PC-9 (cell line): Measurements from ENCODE around the gene GCSAML. TPM values are rescaled to one million over a fixed set of nuclear protein-coding genes. Genes with fewer than 3 reads are reported as not detected.

Source experiments
- BruUV-seq: library from RNA; stranded (reverse); fragments of 400-500 nt; replicated peaks from 2 replicates; lab custom pipeline; 2021; lab: Mats Ljungman, UMichigan
- CTCF ChIA-PET: fragments of 300-600 bp; sonication (Branson Sonifier 250); formaldehyde crosslinking; loops from one replicate; lab custom pipeline; 2022; ENCODE audit warnings: antibody characterized with exemption; lab: Charles Lee
- POLR2A ChIA-PET: fragments of 300-600 bp; sonication (Branson Sonifier 250); formaldehyde crosslinking; loops from one replicate; lab custom pipeline; 2022; ENCODE audit warnings: antibody characterized with exemption; ENCODE audit not compliant: unreplicated experiment; lab: Charles Lee
- DNase-seq, 2 experiments: peaks; one replicate each; pipeline versions ENCODE4 v3.0.0 to v3.0.0-alpha.2; 2015 to 2022; ENCODE audit warnings: mixed read lengths in 1 of 2
- H2AFZ ChIP-seq: fragments of 200-600 bp; sonication (generic); 2 replicates; pipeline ENCODE4 v1.8.1; 2017; ENCODE audit warnings: antibody characterized with exemption
- H3F3A ChIP-seq: fragments of 200-600 bp; sonication (generic); 2 replicates; pipeline ENCODE4 v1.8.1; 2017; ENCODE audit warnings: antibody characterized with exemption, mild to moderate bottlenecking, low read depth; ENCODE audit not compliant: insufficient read depth
- H3K27ac ChIP-seq: fragments of 200-600 bp; sonication (generic); 2 replicates; pipeline ENCODE4 v1.6.1; 2016; ENCODE audit warnings: mixed run types
- H3K27me3 ChIP-seq: fragments of 200-600 bp; sonication (generic); 2 replicates; pipeline ENCODE4 v1.6.1; 2016; ENCODE audit warnings: low read depth, mixed run types; ENCODE audit not compliant: insufficient read depth
- H3K36me3 ChIP-seq: fragments of 200-600 bp; sonication (generic); 2 replicates; pipeline ENCODE4 v1.6.1; 2016; ENCODE audit warnings: low read depth, mixed run types
- H3K4me1 ChIP-seq: fragments of 200-600 bp; sonication (generic); replicated peaks from 2 replicates; pipeline ENCODE4 v1.6.1; 2016; ENCODE audit warnings: mixed run types; ENCODE audit not compliant: insufficient read depth
- H3K4me2 ChIP-seq: fragments of 200-600 bp; sonication (generic); 2 replicates; pipeline ENCODE4 v1.6.1; 2017; ENCODE audit warnings: mixed run types
- H3K4me3 ChIP-seq: fragments of 200-600 bp; sonication (generic); 2 replicates; pipeline ENCODE4 v1.6.1; 2016; ENCODE audit warnings: mixed run types
- H3K79me2 ChIP-seq: fragments of 200-600 bp; sonication (generic); 2 replicates; pipeline ENCODE4 v1.6.1; 2017; ENCODE audit warnings: low read depth, mixed run types
- H3K9me2 ChIP-seq: fragments of 200-600 bp; sonication (generic); 2 replicates; pipeline ENCODE4 v1.8.1; 2017; ENCODE audit warnings: mild to moderate bottlenecking; ENCODE audit not compliant: insufficient read depth
- H3K9me3 ChIP-seq: fragments of 200-600 bp; sonication (generic); 2 replicates; pipeline ENCODE4 v1.8.1; 2016; ENCODE audit warnings: low read depth; ENCODE audit not compliant: insufficient read depth
- H4K20me1 ChIP-seq: fragments of 200-600 bp; sonication (generic); 2 replicates; pipeline ENCODE4 v1.8.1; 2017; ENCODE audit not compliant: insufficient read depth
- EZH2 ChIP-seq: fragments of 200-600 bp; sonication (generic); IDR thresholded peaks from 2 replicates; pipeline ENCODE4 v1.8.0; 2017; ENCODE audit warnings: antibody characterized with exemption, low read depth
- intact Hi-C: fragments of 100-400 bp; cut with micrococcal nuclease; formaldehyde crosslinking; loops from one replicate; pipeline ENCODE4 v1.10.0; 2022; ENCODE audit not compliant: unreplicated experiment
- total RNA-seq: library from RNA; stranded (reverse); gene quantifications from 2 replicates; pipeline ENCODE4 v1.2.3, GENCODE V29; 2021
- TF ChIP-seq, protein P1 (sequence below): fragments of 200-600 bp; sonication (generic); conservative IDR thresholded peaks from 2 replicates; pipeline ENCODE4 v1.6.1; 2017; ENCODE audit warnings: mixed run types, antibody characterized with exemption, mild to moderate bottlenecking, moderate library complexity

The GCSAML gene
- total RNA-seq, 1 experiment from 2014 or later = not detected

DNA sequence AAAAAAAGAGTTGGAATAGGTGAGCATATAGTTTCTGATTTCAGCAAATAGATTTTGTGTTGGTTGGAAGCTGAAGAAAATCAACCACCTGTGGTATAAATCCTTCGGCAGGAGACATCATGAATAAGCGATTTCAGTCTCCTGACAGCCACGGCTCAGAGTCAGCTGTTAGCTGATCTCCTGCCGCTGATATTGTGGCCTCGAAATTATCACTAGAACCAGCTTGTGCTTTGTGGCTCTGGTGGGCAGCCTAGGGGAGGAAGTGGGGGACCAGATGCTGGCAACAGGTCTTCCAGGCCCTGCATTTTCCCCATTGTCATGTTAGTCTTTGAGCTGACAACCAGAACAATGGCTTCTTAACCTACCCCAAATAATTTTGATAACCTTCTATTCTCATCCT, 842 bp upstream of the GCSAML start:
- Histone ChIP-seq H3K4me3 (no peak overlapping the region), H3K79me2 (no peaks in the 10 kb centered on the region), H3K9me3 (no peaks in the 10 kb centered on the region), H3K36me3 (no peaks in the 10 kb centered on the region), H3K27ac (no peak overlapping the region), H4K20me1 (no peaks in the 10 kb centered on the region), H3K9me2 (no peaks in the 10 kb centered on the region), H2AFZ (no peak overlapping the region), H3F3A (no peaks in the 10 kb centered on the region), H3K27me3 (peaks cover 17% of the 10 kb centered on the region; the same call in 1 of the 2 replicates), H3K4me1 (no peaks in the 10 kb centered on the region), H3K4me2 (no peak overlapping the region)
- POLR2A ChIA-PET = no interaction called here
- intact Hi-C loops = no loop called here
- CTCF ChIA-PET = no interaction called here
- TF ChIP-seq, protein P1, sequence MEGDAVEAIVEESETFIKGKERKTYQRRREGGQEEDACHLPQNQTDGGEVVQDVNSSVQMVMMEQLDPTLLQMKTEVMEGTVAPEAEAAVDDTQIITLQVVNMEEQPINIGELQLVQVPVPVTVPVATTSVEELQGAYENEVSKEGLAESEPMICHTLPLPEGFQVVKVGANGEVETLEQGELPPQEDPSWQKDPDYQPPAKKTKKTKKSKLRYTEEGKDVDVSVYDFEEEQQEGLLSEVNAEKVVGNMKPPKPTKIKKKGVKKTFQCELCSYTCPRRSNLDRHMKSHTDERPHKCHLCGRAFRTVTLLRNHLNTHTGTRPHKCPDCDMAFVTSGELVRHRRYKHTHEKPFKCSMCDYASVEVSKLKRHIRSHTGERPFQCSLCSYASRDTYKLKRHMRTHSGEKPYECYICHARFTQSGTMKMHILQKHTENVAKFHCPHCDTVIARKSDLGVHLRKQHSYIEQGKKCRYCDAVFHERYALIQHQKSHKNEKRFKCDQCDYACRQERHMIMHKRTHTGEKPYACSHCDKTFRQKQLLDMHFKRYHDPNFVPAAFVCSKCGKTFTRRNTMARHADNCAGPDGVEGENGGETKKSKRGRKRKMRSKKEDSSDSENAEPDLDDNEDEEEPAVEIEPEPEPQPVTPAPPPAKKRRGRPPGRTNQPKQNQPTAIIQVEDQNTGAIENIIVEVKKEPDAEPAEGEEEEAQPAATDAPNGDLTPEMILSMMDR = no peak
- no peak for TF ChIP-seq EZH2
- no TSS peak for BruUV-seq
- no peak for DNase-seq

DNA sequence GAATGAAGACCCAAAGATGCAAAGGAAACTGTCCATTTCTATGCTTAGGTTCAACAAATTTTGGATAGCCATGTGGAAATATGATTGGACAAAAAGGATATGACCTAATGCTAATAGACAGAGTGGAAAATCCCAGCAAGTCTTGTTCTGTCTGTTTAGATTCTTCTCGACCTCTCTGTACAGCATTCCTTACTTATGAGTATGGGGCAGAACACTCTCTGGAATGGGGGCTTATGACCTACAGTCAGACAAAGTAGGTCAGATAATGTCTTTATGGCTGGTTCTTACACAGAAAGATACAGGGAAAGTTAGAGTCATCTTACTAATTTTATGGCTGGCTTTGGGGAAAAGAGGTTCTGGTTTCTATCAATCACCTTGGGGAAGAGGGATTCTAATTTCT, 2.8 kb downstream of the GCSAML start:
- intact Hi-C loops = no loop called here
- Histone ChIP-seq H3K36me3 (no peaks in the 10 kb centered on the region), H4K20me1 (no peaks in the 10 kb centered on the region), H3K4me2 (no peak overlapping the region), H3K9me3 (no peaks in the 10 kb centered on the region), H3K4me1 (no peaks in the 10 kb centered on the region), H3K4me3 (no peak overlapping the region), H3K27ac (no peak overlapping the region), H3F3A (no peaks in the 10 kb centered on the region), H3K79me2 (no peaks in the 10 kb centered on the region), H2AFZ (no peak overlapping the region), H3K27me3 (peaks cover 7% of the 10 kb centered on the region; the same call in 1 of the 2 replicates), H3K9me2 (no peaks in the 10 kb centered on the region)
- DNase-seq = no peak
- TF ChIP-seq, protein P1 = no peak
- no peak for TF ChIP-seq EZH2
- CTCF ChIA-PET = no interaction called here
- BruUV-seq = no TSS peak
- POLR2A ChIA-PET = no interaction called here

DNA sequence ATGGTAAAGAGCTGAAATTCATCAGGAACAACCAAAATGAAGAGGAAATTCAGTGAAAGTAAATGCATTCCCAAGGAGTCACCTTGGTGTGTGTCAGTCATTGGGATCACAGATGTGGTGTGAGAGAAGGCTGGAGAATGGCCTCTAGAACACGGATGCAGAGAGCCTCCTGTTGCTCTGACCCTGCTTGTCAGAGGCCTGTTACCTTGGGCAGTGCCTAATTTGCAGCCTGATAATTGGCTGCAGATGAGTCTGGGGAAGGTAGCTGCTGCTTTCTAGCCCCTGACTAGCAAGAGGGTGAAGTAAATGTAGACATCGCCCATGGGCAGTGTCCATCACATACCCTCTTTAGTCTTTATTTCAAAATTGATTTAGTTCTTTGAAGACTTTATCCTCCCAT, 3.3 kb downstream of the GCSAML start:
- no peaks in the 10 kb centered on the region for H3K9me3 ChIP-seq
- H3K36me3 ChIP-seq = no peaks in the 10 kb centered on the region
- H3K9me2 ChIP-seq = no peaks in the 10 kb centered on the region
- no peak overlapping the region for H3K4me2 ChIP-seq
- DNase-seq = no peak
- no peak overlapping the region for H2AFZ ChIP-seq
- H3K27me3 ChIP-seq = peaks cover 7% of the 10 kb centered on the region; the same call in 1 of the 2 replicates
- BruUV-seq = no TSS peak
- no peaks in the 10 kb centered on the region for H3K4me1 ChIP-seq
- no peak overlapping the region for H3K27ac ChIP-seq
- H3F3A ChIP-seq = no peaks in the 10 kb centered on the region
- TF ChIP-seq EZH2 = no peak
- TF ChIP-seq, protein P1 = no peak
- H4K20me1 ChIP-seq = no peaks in the 10 kb centered on the region
- intact Hi-C loops = no loop called here
- ChIA-PET CTCF (no interaction called here), POLR2A (no interaction called here)
- no peaks in the 10 kb centered on the region for H3K79me2 ChIP-seq
- no peak overlapping the region for H3K4me3 ChIP-seq
